Measurements from ENCODE around the gene SUMF1. TPM values are rescaled to one million over a fixed set of nuclear protein-coding genes. Genes with fewer than 3 reads are reported as not detected.

Gene SUMF1
- total and polyA plus RNA-seq, 4 donors, result 11.6 to 50.0 (median 31.5) TPM

- Histone ChIP-seq H3K4me1 (ENCODE audit: control insufficient read depth in 5 of 5, insufficient read depth in 5 of 5, low read length in 5 of 5) (peaks cover 5 to 58% (median 28%) of the 10 kb centered on the region in 5 donors), H3K27me3 (ENCODE audit: control insufficient read depth in 3 of 3, insufficient read depth in 3 of 3, low read length in 2 of 3) (no peaks in the 10 kb centered on the region), H3K27ac (ENCODE audit: low read depth in 1 of 2, low read length in 1 of 2) (no peak overlapping the region), H3K36me3 (ENCODE audit: control insufficient read depth in 4 of 4, insufficient read depth in 4 of 4, low read length in 4 of 4) (no peaks in the 10 kb centered on the region), H3K9me3 (ENCODE audit: control insufficient read depth in 4 of 4, insufficient read depth in 3 of 4, low read length in 3 of 4) (no peaks in the 10 kb centered on the region), H3K9ac (ENCODE audit: insufficient read depth in 1 of 2, low read length in 2 of 2) (no peak overlapping the region), H3K4me3 (no peak overlapping the region)
- DNase-seq (no peak), ATAC-seq (ENCODE audit: insufficient read depth, low FRiP score) (no peak)
- WGBS, 2 donors, result 89 to 90% methylated on average over 5 of the region's 5 CpGs
- no peak for TF ChIP-seq CTCF (IDR thresholded peaks at IDR 0.05; ENCODE audit: control extremely low read depth, extremely low read depth)
Measured at GRCh38 chr3:4509983-4510755, 43.1 kb upstream of the SUMF1 start.

GRCh38 chr3:4509043-4509442 is 42.0 kb upstream of the SUMF1 start:
- Histone ChIP-seq H3K4me1 (ENCODE audit: control insufficient read depth in 5 of 5, insufficient read depth in 5 of 5, low read length in 5 of 5) (peaks cover 4 to 60% (median 23%) of the 10 kb centered on the region in 5 donors), H3K27ac (ENCODE audit: low read depth in 1 of 2, low read length in 1 of 2) (no peak overlapping the region), H3K36me3 (ENCODE audit: control insufficient read depth in 4 of 4, insufficient read depth in 4 of 4, low read length in 4 of 4) (no peaks in the 10 kb centered on the region), H3K4me3 (no peak overlapping the region), H3K9me3 (ENCODE audit: control insufficient read depth in 4 of 4, insufficient read depth in 3 of 4, low read length in 3 of 4) (no peaks in the 10 kb centered on the region), H3K27me3 (ENCODE audit: control insufficient read depth in 3 of 3, insufficient read depth in 3 of 3, low read length in 2 of 3) (no peaks in the 10 kb centered on the region), H3K9ac (ENCODE audit: insufficient read depth in 1 of 2, low read length in 2 of 2) (no peak overlapping the region)
- TF ChIP-seq CTCF (IDR thresholded peaks at IDR 0.05; ENCODE audit: control extremely low read depth, extremely low read depth), result no peak
- DNase-seq, result no peak
- ATAC-seq (ENCODE audit: insufficient read depth, low FRiP score), result no peak

- no peaks in the 10 kb centered on the region for H3K36me3 ChIP-seq (ENCODE audit: control insufficient read depth in 4 of 4, insufficient read depth in 4 of 4, low read length in 4 of 4)
- DNase-seq (peak in 1 of 3 donors; percentile 31), ATAC-seq (ENCODE audit: insufficient read depth, low FRiP score) (no peak)
- no peak overlapping the region for H3K4me3 ChIP-seq
- peak overlapping the region in 1 of 2 donors; percentile 0 for H3K9ac ChIP-seq (ENCODE audit: insufficient read depth in 1 of 2, low read length in 2 of 2)
- H3K27me3 ChIP-seq (ENCODE audit: control insufficient read depth in 3 of 3, insufficient read depth in 3 of 3, low read length in 2 of 3), result no peaks in the 10 kb centered on the region
- H3K9me3 ChIP-seq (ENCODE audit: control insufficient read depth in 4 of 4, insufficient read depth in 3 of 4, low read length in 3 of 4), result no peaks in the 10 kb centered on the region
- peaks cover 4 to 67% (median 25%) of the 10 kb centered on the region in 5 donors for H3K4me1 ChIP-seq (ENCODE audit: control insufficient read depth in 5 of 5, insufficient read depth in 5 of 5, low read length in 5 of 5)
- WGBS, 2 donors, result 72 to 73% methylated on average over 8 of the region's 8 CpGs
- H3K27ac ChIP-seq (ENCODE audit: low read depth in 1 of 2, low read length in 1 of 2), result no peak overlapping the region
- TF ChIP-seq CTCF (IDR thresholded peaks at IDR 0.05; ENCODE audit: control extremely low read depth, extremely low read depth), result no peak
Measured at GRCh38 chr3:4508048-4508981, 41.2 kb upstream of the SUMF1 start.

Measured in lung (tissue), 12 donors.